Medulla oblongata (tissue), 1 donor: ENCODE measurements around the gene ZNF282.

ENCODE experiments used
- DNase-seq: peaks from one replicate; pipeline ENCODE4 v3.0.0-alpha.2; 2015; ENCODE audit errors: extremely low spot score

The ZNF282 gene

DNA sequence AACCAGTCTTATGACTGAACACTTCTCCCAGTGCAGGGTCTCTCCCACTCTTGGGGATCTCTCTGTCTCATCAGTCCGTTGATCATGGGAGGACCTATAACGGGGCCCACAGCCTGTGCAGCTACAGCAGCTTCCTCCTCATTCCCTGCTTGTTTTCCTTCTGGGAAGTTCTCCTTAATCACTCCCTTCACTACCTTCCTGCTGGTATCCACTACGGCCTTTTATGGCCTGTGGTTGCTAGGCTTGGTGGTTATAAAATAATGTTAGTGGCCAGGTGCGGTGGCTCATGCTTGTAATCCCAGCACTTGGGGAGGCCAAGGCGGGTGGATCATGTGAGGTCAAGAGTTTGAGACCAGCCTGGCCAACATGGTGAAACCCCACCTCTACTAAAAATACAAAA, 3.5 kb upstream of the ZNF282 start:
- no peak for DNase-seq

DNA sequence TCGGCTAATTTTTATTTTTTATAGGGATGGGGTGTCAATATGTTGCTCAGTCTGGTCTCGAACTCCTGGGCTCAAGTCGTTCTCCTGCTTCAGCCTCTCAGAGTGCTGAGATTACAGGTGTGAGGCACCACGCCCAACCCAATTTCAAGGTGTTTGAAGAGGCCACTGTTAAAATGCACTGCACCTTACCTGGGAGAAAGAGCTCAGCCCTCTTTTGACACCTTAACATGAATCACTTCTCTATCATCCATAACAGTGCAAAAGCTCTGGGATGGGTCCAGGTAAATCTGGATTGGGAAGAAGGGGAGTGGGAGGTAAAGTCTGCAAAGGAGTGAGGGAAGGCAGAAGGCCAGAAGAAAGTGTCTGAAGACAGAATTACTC, 557 bp upstream of the ZNF282 start:
- no peak for DNase-seq

DNA sequence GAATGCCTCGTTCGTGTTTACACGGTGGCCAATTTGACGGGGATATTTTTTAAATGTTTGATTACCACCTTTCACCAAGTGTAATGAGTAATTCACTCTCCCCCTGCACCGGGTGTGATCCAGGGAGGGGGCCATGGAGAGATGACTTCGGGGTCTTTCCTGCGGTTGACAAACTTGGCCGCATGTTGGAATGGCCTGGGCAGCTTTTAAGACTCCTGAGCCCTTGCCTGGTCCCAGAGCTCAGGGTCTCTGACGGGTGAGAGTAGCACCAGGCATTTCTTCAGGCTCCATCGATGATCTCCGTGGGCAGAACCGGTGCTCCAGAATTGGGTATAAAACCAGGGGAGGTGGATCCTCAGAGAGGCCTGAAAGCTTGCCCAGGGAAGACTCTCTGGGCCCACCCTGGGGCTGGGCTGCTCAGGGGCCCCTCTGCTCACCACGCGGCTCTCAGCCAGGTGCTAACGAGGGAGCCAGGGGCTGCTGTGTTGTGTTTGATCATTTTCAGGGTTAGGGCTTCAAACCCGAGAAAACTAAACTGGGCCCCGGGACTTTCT, 882 bp downstream of the ZNF282 start:
- no peak for DNase-seq

DNA sequence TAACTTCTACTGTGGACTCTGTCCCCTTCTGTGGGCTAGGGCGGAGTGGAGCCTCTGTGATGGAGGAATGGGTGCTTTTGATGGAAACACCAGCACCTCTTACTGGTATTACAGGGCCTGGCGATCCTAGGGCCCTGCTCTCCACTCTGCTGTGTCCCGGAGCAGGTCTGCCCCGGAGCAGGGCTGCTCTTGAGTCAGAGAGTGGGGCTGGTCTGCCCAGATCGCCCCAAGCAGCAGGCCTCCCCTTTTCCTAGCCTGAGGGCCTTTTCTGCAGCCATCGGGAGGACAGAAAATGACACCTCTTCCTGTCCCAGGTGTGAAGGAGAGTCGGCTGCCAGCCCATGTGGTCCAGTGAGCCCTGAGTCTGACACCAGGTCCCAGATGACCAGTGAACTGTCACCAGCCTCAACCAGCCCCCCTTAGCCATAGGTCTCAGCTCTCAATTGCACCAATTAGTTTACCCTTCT, 1.4 kb downstream of the ZNF282 start:
- DNase-seq: no peak

DNA sequence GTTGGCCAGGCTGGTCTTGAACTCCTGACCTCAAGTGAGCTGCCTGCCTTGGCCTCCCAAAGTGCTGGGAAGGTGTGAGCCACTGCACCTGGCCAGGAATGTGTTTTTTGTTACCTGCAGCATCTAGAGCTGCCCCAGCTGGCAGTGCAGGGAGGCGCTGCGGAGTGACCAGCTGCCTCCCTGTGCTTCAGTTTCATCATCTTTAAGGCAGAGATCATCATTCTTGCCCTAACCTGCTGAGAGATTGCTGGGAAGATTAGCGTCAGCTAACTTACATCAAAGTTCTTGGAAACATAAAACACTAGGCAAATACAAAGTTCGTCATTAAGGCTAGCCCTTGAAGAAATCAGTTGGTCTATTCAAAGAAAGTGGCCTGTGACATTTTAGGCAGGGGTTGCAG, 2.3 kb downstream of the ZNF282 start:
- no peak for DNase-seq

DNA sequence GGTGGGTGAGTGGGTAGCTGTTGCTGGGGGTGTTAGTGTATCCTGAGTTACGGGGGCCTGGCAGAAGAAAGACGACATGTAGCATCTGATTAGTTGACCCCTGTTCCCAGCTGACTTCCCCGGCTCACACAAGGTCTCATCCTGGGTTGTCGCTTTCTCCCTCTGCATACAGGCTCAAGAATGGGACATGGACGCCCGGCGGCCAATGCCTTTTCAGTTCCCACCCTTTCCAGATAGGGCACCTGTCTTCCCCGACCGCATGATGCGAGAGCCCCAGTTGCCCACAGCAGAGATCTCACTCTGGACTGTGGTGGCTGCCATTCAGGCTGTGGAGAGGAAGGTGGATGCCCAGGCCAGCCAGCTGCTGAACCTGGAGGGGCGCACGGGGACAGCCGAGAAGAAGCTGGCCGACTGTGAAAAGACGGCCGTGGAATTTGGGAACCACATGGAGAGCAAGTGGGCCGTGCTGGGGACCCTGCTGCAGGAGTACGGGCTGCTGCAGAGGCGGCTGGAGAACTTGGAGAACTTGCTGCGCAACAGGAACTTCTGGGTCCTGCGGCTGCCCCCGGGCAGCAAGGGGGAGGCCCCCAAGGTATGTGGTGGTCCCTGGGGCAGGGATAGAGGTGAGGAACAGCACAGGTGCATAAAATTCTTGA, 2.9 kb downstream of the ZNF282 start:
- DNase-seq: no peak

DNA sequence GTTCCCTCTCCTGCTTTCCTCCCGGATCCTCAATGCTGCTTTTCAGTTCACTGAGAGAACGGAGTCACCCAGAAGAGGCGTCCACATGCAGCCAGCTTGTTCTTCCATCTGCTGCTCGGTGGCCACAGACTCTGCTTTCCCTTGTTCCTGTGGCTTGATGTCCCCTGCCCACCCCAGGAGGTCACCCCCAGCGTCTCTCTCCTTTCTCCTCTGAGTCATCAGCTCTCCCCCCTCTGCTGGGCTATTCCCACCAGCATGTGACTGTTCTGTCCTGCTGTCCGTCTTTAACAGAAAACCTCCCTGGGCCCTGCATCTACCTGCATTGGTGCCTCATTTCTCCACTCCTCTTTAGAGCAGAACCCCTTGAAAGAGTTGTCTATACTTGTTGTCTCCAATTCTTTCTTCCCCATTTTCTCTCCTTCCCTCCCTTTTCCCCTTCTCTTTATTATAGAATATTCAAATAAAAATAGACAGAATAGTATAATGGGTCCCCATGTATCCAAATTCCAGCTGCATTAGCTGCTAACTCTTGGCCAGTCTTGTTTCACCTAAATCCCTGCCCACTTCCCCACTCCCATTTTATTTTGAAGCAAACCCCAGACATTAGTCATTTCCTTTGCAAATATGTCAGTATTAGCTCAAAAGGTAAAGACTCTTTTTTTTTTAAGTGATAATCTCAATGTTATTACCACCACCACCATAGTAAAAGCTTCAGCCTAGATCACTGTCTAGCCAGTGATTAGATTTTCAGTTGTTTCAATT, 4.1 kb downstream of the ZNF282 start:
- no peak for DNase-seq

DNA sequence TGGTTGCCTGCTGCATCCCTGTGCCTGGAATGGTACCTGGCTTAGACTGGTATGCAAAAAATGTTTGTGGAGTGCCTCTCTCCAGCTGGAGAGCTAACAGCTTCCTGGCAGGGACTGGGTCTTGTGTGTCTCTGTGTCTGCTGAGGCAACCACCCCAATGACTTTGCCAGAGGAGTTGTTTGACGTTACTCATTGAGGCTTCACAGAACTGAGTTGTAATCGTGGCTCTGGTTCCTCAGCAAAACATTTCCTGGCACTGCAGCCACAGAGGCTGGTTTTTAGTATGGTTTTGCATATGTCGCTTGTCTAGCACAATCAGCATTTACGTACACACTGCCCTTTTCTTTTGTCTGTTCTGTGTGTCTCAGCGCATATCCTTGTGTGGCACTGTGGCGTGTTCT, 7.5 kb downstream of the ZNF282 start:
- DNase-seq: no peak

DNA sequence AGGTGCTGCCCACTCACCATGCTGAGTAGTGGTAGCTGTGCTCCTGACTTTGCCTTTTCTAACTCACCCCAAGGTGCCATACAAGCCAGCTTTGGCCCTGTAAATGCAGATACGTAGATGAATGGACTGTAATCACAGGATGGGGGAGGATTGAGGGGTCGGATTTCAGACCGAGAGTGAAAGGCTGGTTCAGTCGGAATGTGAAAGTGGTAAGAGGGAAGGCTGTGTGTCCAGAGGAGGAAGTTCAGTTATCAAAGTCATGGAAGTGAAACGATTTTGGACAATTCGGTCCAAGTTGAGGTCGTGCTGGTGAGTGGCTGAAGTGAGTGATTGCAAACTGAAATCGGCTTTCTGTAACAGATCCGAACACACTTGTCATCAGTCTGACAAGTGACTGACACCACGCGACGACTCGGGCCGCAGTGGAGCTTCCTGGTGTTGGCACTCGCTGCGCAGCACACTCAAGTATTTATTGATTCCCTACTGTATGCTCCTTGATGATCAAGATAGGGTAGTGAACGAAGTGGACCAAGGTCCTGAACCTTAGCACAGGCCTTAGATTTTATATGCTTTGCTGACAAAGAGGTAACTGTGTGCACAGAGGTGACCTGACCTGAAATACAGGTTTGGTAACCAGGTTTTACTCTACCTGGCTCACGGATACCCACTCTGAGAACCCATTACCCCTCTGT, 10.5 kb downstream of the ZNF282 start:
- no peak for DNase-seq

DNA sequence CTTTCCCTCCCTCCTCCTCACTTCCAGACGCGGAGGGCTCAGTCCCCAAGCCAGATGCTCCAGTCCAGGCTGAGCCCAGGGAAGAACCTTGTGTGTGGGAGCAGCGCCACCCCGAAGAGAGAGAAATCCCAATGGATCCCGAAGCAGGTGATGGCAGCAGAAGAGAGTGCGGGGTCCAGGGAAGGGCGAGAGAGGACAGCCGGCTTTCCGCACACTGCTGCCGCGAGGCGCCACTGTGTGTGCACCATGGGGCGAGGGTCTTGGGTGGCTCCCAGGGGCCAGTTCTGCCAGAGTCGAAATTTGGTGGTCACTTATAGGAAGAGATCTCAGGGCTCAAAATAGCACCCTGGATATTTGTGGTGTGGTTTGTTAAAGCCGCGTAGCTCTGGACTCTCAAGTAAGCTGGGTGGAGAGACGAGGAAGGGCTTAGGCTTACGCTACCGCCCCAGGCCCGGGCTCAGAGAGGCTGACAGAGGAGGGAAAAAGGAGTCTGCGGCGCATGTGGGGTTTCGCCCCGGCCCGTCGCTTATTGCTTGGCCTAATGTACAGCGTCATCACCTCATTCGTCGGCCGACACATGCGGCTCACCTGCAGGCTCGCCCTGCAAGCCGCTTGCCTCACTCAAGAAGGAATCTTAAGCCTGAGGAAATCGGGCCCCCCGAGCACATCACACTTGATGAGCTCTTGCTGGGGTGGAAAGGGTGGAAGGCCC, 12.1 kb downstream of the ZNF282 start:
- no peak for DNase-seq

DNA sequence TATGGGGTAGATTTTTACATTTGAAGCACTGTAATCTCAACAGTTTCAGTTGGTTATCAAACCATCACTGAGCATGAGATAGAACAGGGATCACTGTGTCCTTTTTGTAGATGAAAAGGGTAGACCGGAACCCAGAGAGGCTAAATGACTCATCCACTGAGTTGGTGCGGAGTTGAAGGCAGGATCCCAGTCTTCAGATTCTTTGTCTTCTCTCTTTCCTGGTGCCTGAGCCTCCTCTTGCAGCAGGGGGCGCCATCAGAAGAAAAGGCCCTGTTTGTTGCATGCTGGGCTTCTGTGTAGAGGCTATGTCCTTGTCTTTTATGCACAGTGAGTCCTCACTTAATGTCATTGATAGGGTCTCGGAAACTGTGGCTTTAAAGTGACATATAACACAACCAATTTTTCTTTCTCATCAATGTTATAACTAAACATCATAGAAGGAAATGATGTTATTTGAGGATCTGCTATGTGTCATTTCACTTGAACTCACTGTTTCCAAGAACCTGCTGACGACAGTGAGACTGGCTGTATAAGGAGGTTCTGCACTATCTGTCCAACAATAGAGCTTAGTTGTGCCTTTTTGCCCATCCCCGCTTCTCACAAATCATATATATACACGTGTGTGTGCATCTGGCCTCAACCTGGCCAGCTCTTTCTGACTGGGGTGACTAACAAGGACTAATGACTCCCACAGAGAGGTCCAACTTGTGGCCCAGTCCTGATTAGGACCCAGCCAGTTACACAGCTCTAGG, 14.3 kb downstream of the ZNF282 start:
- DNase-seq: no peak

DNA sequence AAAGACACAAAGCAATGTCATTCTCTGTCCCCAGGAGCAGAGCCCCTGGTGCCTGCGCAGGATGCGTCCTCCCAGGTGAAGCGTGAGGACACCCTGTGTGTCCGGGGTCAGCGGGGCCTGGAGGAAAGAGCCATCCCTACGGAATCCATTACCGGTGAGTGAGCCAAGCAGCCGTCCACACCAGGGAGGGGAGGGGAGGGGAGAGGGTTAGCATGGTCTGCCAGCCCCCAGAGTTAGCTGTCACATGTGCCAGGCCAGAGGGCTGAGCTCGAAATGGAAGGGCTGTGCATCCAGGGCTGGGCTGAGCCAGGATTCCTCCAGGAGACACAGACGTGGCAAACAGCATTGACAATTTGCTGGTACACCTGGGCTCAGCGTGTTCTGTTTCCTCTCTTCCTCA, 15.2 kb downstream of the ZNF282 start:
- DNase-seq: no peak

DNA sequence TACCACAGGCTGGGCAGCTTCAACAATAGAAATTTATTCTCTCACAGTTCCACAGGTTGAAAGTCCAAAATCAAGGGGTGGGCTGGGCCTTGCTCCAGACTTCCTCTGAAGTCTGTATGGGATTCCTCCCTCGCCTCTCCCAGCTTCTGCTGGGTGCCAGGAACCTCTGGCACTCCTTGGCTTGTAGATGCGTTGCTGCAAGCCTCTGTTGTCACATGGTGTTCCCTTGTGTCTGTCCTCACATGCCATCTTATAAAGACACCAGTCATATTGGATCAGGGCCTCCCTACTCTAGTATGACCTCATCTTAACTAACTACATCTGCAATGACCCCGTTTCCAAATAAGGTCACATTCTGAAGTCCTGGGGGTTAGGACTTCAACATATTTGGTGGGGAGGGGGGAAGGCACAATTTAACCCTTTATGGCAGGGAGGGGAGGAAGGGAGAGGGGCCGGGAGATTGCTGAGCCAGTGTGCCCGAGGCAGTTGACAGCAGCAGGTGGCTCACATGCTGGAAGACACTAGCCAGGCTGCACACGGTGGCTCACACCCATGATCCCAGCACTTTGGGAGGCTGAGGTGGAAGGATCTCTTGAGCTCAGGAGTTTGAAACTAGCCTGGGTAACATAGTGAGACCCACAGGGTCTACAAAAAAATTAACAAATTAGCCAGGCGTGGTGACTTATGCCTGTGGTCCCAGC, 18.8 kb downstream of the ZNF282 start:
- peak; percentile 11 for DNase-seq

DNA sequence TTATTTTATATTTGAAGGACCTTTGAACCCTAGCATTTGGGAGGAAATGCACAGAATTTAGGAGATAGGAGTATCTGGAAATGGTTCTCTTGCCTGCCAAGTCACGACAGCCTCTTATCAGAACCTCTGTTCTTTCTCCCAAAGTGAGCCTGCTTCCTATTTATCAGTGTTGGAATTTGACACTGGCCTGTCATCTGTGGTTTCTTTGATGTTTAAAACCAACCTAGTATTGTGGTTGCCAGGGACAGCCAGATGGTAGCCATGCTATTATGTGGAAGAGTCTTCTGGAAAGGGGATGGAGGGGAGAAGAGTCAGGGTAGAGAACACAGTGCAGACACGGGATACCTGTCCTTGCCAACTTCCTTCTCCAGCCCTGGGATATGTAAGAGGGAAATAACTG, 21.1 kb downstream of the ZNF282 start:
- DNase-seq: no peak

DNA sequence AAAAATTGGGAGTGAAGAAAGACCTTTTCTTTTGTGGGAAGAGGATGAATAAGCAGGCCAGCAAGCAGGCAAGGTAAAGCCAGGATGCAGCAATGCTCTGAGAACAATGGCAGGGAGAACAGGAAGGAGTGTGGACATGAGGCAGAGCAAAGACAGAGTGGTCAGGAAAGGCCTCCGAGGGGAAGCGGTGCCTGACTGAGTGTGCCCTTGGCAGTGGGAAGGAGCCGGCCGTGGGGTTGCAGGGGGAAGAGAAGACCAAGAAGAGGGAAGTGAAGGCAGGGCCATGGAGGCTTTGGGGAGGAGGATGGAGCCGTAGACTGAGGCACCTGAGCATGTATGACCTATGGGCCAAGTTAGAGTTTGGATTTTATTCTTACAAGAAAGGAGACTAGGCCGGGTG, 22.2 kb downstream of the ZNF282 start:
- DNase-seq: no peak

DNA sequence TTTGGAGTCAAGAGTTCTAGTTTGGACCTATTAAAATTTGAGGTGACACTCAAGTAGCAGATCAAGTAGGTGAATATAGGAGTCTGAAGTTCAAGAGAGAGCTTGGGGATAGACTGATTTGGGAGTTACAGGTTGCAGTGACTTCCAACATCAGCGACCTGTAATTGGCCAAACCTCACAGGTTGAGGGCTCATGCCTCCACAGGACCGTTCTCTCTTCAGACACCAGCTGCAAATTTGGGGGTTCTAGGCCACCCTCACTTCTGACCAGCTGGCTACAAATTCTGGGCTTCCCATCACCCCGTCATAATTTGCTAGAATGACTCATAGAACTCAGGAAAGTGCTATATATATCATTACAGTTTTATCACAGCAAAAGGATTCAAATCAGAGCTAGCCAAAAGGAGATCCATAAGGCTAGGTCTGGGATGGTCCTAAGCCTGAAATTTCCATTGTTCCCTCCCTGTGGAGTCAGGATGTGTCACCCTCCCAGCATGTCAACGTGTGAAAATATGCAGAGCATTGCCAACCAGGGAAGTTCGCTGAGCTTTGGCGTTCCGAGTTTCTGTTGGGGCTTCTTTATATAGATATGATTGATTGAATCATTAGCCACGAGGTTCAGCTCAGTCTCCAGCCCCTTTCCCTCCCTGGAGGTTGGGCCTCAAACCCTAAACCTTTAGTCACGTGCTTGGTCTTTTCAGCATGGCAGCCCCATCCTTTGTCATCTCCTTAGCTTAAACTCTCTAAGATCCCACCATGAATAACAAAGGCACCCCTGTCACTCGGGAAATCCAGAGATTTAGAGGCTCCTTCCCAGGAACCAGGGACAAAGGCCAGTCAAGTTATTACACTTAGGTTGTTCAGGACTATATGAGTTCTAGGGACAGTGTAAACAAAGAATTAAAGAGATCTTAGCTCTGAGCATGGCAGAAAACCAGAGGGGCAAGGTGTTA, 23.4 kb downstream of the ZNF282 start:
- no peak for DNase-seq

DNA sequence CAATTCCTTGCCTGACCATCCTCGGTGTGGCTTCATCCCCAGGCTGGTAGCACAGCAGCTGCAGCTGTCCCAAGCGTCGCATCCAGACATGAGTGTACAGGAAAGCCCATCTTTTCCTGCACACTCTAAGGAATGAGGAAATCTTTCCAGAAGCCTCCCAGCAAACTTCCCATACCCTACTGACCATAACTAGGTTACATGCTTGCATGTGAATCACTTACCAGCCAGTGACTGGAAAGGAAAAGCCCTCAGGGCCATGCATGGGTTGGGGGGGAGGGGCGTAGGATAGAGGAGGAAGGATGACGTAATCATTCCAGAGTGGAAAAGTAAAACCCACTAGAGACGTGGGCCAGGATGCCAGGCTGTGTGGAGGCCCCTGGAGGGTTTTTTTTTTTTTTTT, 25.2 kb downstream of the ZNF282 start:
- no peak for DNase-seq

DNA sequence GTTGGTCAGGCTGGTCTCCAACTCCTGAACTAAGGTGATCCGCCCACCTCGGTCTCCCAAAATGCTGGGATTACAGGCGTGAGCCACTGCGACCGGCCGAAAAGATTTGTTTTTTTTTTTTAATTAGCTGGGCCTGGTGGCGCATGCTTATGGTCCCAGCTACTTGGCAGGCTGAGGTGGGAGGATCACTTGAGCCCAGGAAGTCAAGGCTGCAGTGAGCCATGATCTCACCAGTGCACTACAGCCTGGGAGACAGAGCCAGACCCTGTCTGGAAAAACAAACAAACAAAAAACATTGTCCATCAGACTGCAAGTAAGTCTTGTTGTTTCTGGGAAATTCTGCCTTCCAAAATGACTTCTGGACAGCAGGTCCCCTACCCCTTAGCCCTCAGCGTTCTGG, 27.8 kb downstream of the ZNF282 start:
- peak; percentile 9 for DNase-seq

DNA sequence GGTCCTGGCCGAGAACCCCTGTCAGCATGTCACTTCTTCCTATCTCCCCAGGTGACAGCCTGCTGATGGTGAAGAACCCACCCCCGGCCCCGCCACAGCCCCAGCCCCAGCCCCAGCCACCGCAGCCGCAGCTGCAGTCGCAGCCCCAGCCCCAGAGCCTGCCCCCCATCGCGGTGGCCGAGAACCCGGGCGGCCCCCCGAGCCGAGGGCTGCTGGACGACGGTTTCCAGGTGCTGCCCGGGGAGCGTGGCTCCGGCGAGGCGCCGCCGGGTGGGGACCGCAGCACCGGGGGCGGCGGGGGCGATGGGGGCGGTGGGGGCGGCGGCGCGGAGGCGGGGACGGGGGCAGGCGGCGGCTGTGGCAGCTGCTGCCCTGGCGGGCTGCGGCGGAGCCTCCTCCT, 28.4 kb downstream of the ZNF282 start:
- DNase-seq: no peak

DNA sequence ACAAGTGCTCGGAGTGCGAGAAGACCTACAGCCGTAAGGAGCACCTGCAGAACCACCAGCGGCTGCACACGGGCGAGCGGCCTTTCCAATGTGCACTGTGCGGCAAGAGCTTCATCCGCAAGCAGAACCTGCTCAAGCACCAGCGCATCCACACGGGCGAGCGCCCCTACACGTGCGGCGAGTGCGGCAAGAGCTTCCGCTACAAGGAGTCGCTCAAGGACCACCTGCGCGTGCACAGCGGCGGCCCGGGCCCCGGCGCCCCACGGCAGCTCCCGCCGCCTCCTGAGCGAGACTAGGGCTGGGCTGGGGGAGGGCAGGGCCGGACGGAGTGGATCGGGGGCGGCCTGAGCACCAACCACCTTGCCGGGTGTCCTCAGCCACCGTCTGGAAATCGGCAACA, 29.0 kb downstream of the ZNF282 start:
- no peak for DNase-seq
